Suprapubic skin (tissue), 4 donors: ENCODE data around the gene KIF18B. TPM values are rescaled to one million over a fixed set of nuclear protein-coding genes. Genes with fewer than 3 reads are reported as not detected.

Experiments
- DNase-seq, 2 donors: peaks; one replicate each; pipeline ENCODE4 v3.0.0-alpha.2; 2019; ENCODE audit warnings: low spot score in 2 of 2
- H3K27ac ChIP-seq: fragments of 200-600 bp; sonication (generic); one replicate; pipeline ENCODE4 v1.5.1; 2019
- H3K27me3 ChIP-seq: fragments of 200-600 bp; sonication (generic); one replicate; pipeline ENCODE4 v1.5.1; 2019
- H3K36me3 ChIP-seq: fragments of 200-600 bp; sonication (generic); one replicate; pipeline ENCODE4 v1.5.1; 2019
- H3K4me1 ChIP-seq: fragments of 200-600 bp; sonication (generic); one replicate; pipeline ENCODE4 v1.5.1; 2019
- H3K4me3 ChIP-seq: fragments of 200-600 bp; sonication (generic); one replicate; pipeline ENCODE4 v1.5.1; 2019; ENCODE audit warnings: mild to moderate bottlenecking
- H3K9me3 ChIP-seq: fragments of 200-600 bp; sonication (generic); one replicate; pipeline ENCODE4 v1.5.1; 2019
- CTCF ChIP-seq, 2 donors: fragments of 200-600 bp in 1 of 2; fragments of 450-650 bp in 1 of 2; sonication (generic) in 1 of 2; IDR thresholded peaks; one replicate each; pipeline ENCODE4 v1.5.1; 2016 to 2019; ENCODE audit warnings: antibody characterized with exemption in 2 of 2, mild to moderate bottlenecking in 1 of 2, moderate library complexity in 1 of 2
- EP300 ChIP-seq: sonication (generic); formaldehyde crosslinking; IDR thresholded peaks from one replicate; pipeline ENCODE4 v1.6.1; 2017; ENCODE audit warnings: antibody characterized with exemption
- POLR2A ChIP-seq, 2 donors: fragments of 450-650 bp; IDR thresholded peaks; one replicate each; pipeline ENCODE4 v1.6.1; 2017; ENCODE audit warnings: antibody characterized with exemption in 2 of 2, mild to moderate bottlenecking in 2 of 2, moderate library complexity in 2 of 2
- POLR2AphosphoS5 ChIP-seq, 3 donors: sonication (generic); formaldehyde crosslinking; IDR thresholded peaks; one replicate each; pipeline ENCODE4 v1.6.1; 2017; ENCODE audit warnings: antibody characterized with exemption in 3 of 3
- WGBS: methylation state at CpG from one replicate; pipeline ENCODE4 v1.1.5; 2018; 5-methylcytosine and 5-hydroxymethylcytosine counted together
- total RNA-seq, 4 donors: library from RNA; depleted of rRNA; stranded (reverse); fragments of >200 nt; gene quantifications; one replicate each; pipeline ENCODE4 v1.1.0, GENCODE V29; 2016

KIF18B gene
- total RNA-seq: 1 to 10 TPM; 2.0 to 4.0 (median 2.8) TPM

- H3K27me3 ChIP-seq: no peaks in the 10 kb centered on the region
- H3K27ac ChIP-seq: no peak within 1 kb of the TSS
- no peak for TF ChIP-seq CTCF (IDR thresholded peaks at IDR 0.05)
- TF ChIP-seq POLR2AphosphoS5 (IDR thresholded peaks at IDR 0.05): peak in 2 of 3 donors; percentile 20 to 45
- 16% methylated on average over 9 of the region's 62 CpGs for WGBS
- no peaks in the 10 kb centered on the region for H3K36me3 ChIP-seq
- peak; percentile 91 to 95 for DNase-seq
- peak within 1 kb of the TSS; percentile 74 for H3K4me3 ChIP-seq
- no peaks in the 10 kb centered on the region for H3K9me3 ChIP-seq
- peaks cover 13% of the 10 kb centered on the region for H3K4me1 ChIP-seq
Observed at GRCh38 chr17:44947461-44948314, at the start of gene KIF18B. KIF18B (minus strand) TSS chr17:44947773; CDS start chr17:44936344, 11,429 bp downstream.

DNA sequence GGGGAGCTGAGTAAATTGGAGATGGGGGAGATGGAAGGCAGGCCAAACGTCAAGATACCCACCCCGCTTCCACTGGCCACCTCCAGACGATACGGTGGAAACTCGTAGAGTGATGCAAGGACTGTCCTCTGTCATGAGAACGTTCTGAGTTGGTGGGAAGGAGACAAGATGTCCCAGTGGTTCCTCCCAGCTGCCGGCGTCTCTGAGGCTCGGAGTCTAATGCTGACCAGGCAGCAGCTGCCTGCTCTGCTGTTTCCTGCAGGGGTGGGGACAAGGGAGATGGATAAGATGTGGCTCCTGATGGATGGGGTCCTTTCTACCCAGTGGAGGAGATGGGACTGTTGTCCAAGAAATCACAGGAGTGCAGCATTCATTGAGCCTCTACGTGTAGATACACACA, 48.7 kb upstream of the KIF18B start:
- Histone ChIP-seq H3K27me3 (peaks cover 19% of the 10 kb centered on the region), H3K27ac (no peak overlapping the region), H3K4me3 (no peak overlapping the region), H3K36me3 (no peaks in the 10 kb centered on the region), H3K4me1 (no peaks in the 10 kb centered on the region), H3K9me3 (no peaks in the 10 kb centered on the region)
- 87% methylated on average over 10 of the region's 10 CpGs for WGBS
- TF ChIP-seq EP300 (no peak), POLR2A (IDR thresholded peaks at IDR 0.05) (no peak), POLR2AphosphoS5 (IDR thresholded peaks at IDR 0.05) (no peak), CTCF (IDR thresholded peaks at IDR 0.05) (no peak)
- no peak for DNase-seq

DNA sequence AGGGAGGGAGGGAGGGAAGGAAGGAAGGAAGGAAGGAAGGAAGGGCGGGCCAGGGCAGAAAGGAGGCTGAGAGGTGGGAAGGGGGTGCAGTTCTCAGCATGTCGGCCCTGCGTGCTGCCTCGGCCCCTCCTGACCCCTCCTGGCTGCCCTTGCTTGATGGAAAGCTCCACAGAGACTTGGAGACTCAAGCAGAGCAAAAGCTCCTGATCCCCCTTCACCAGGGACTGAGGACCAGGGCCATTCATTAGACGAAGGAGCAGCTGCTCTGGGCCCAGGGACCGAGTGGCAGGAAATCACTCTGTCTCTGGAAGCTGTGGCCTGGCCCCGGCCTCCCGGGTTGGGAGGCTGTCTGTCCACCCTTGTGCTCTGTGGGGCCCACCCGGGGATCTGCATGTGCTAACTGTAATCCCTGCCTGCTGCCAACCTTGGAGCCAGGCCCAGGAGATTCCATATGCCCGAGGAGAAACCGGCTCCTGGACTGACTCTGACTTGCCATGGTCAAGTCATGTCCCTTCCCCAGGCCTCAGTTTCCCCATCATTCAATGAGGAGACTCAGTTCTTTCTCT, 47.9 kb upstream of the KIF18B start:
- DNase-seq: no peak
- TF ChIP-seq POLR2AphosphoS5 (IDR thresholded peaks at IDR 0.05): no peak
- TF ChIP-seq CTCF (IDR thresholded peaks at IDR 0.05): no peak
- no peak for TF ChIP-seq POLR2A (IDR thresholded peaks at IDR 0.05)
- no peak for TF ChIP-seq EP300
- 60% methylated on average over 9 of the region's 11 CpGs for WGBS
- Histone ChIP-seq H3K4me1 (no peaks in the 10 kb centered on the region), H3K36me3 (no peaks in the 10 kb centered on the region), H3K27ac (no peak overlapping the region), H3K9me3 (no peaks in the 10 kb centered on the region), H3K4me3 (no peak overlapping the region), H3K27me3 (peaks cover 19% of the 10 kb centered on the region)

DNA sequence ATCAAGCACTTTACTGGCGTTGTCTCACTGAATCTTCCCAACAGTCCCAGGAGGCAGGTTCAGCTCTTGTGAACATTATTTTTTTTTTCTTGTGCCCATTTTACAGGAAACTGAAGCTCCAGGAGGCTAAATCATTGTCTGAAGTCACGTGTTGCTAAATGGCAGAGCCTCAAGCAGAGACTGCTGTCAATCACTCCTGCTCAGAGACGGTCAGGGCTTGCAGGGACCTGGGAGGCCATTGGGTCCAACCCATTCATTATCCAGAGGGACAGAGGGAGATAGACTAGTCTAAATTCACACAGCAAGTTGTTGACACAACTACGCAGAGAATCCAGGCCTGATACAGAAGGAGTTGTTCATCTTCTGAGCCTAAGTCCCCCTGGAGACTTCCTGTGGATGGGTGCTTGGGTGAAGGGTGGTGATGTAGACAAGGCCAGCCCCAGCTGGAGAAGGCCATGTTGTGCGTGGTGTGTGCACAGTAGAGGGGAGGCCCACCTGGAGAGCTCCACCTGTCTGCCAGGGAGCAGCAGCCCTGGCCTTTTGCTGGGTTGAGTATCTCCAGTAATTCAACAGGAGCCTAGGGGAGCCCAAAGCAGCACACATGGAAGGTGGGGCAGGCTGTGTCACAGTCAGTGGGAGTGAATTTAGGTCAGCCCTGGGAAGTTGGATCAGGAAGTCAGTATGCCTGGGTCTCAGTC, 44.8 kb upstream of the KIF18B start:
- 94% methylated on average over 5 of the region's 5 CpGs for WGBS
- H3K36me3 ChIP-seq: no peaks in the 10 kb centered on the region
- TF ChIP-seq CTCF (IDR thresholded peaks at IDR 0.05) (no peak), POLR2AphosphoS5 (IDR thresholded peaks at IDR 0.05) (no peak), EP300 (no peak), POLR2A (IDR thresholded peaks at IDR 0.05) (no peak)
- no peak overlapping the region for H3K27ac ChIP-seq
- no peaks in the 10 kb centered on the region for H3K9me3 ChIP-seq
- DNase-seq: no peak
- H3K4me1 ChIP-seq: peaks cover 4% of the 10 kb centered on the region
- peaks cover 35% of the 10 kb centered on the region for H3K27me3 ChIP-seq
- no peak overlapping the region for H3K4me3 ChIP-seq

GRCh38 chr17:44990994-44991393, 43.4 kb upstream of the KIF18B start:
- H3K4me1 ChIP-seq: peaks cover 8% of the 10 kb centered on the region

More at GRCh38 chr17:44990994-44991393, 43.4 kb upstream of the KIF18B start:
- Histone ChIP-seq H3K27ac (no peak overlapping the region), H3K27me3 (peaks cover 38% of the 10 kb centered on the region), H3K9me3 (no peaks in the 10 kb centered on the region), H3K4me3 (no peak overlapping the region), H3K36me3 (no peaks in the 10 kb centered on the region)
- TF ChIP-seq POLR2AphosphoS5 (IDR thresholded peaks at IDR 0.05): no peak
- no peak for TF ChIP-seq CTCF (IDR thresholded peaks at IDR 0.05)
- TF ChIP-seq POLR2A (IDR thresholded peaks at IDR 0.05): no peak
- TF ChIP-seq EP300: no peak
- DNase-seq: no peak
- WGBS: 83% methylated on average over 10 of the region's 10 CpGs
